Raji (cell line): ENCODE results near the gene HACE1.

Experiments used
- POLR2A ChIP-seq: IDR thresholded peaks from 2 replicates; pipeline ENCODE4 v1.6.1; 2011; ENCODE audit warnings: low read depth, low read length, control low read depth; ENCODE audit not compliant: insufficient read depth

HACE1 gene

GRCh38 chr6:104702126-104702841 is 157.4 kb downstream of the HACE1 start:
- TF ChIP-seq POLR2A = no peak

- no peak for TF ChIP-seq POLR2A
Measured at GRCh38 chr6:104700371-104701185, 159.1 kb downstream of the HACE1 start.

GRCh38 chr6:104699593-104700329 is 160.0 kb downstream of the HACE1 start:
- TF ChIP-seq POLR2A = no peak

- no peak for TF ChIP-seq POLR2A
Measured at GRCh38 chr6:104698979-104699378, 160.7 kb downstream of the HACE1 start.

- TF ChIP-seq POLR2A = no peak
Measured at GRCh38 chr6:104692008-104692407, 167.7 kb downstream of the HACE1 start.

- TF ChIP-seq POLR2A = no peak
Measured at GRCh38 chr6:104689551-104690205, 170.0 kb downstream of the HACE1 start.

- TF ChIP-seq POLR2A = no peak
Measured at GRCh38 chr6:104688283-104688969, 171.3 kb downstream of the HACE1 start.

- no peak for TF ChIP-seq POLR2A
Measured at GRCh38 chr6:104686550-104687175, 173.1 kb downstream of the HACE1 start.

- TF ChIP-seq POLR2A = no peak
Measured at GRCh38 chr6:104685871-104686549, 173.7 kb downstream of the HACE1 start.

- TF ChIP-seq POLR2A = no peak
Measured at GRCh38 chr6:104684911-104685415, 174.8 kb downstream of the HACE1 start.

GRCh38 chr6:104683809-104684208 is 175.9 kb downstream of the HACE1 start:
- TF ChIP-seq POLR2A = no peak

- no peak for TF ChIP-seq POLR2A
Measured at GRCh38 chr6:104682722-104683643, 176.7 kb downstream of the HACE1 start.
